SU-DHL-6 (cell line): ENCODE measurements around the gene TTLL11.

ENCODE experiments used
- H2AFZ ChIP-seq: fragments of 200-600 bp; sonication (generic); 2 replicates; pipeline ENCODE4 v1.6.1; 2014; ENCODE audit warnings: low read depth, mild to moderate bottlenecking, moderate library complexity, mixed read lengths, antibody characterized with exemption, low read length; ENCODE audit not compliant: severe bottlenecking
- H3F3A ChIP-seq: fragments of 200-600 bp; shearing (Covaris generic); 2 replicates; pipeline ENCODE4 v1.6.0; 2016; ENCODE audit warnings: antibody characterized with exemption, mild to moderate bottlenecking; ENCODE audit not compliant: insufficient read depth
- H3K27ac ChIP-seq: fragments of 200-600 bp; sonication (generic); 2 replicates; pipeline ENCODE4 v1.5.1; 2016; ENCODE audit warnings: low read depth, mild to moderate bottlenecking, low read length, moderate library complexity, mixed read lengths
- H3K27me3 ChIP-seq: fragments of 200-600 bp; sonication (generic), shearing (Covaris generic); 2 replicates; pipeline ENCODE4 v1.6.0; 2014; ENCODE audit warnings: mild to moderate bottlenecking, low read length
- H3K36me3 ChIP-seq: fragments of 200-600 bp; sonication (generic); 2 replicates; pipeline ENCODE4 v1.6.1; 2014; ENCODE audit warnings: mild to moderate bottlenecking, low read length, mixed read lengths
- H3K4me2 ChIP-seq: fragments of 300-600, 200-600 bp; shearing (Covaris generic), sonication (generic); 2 replicates; pipeline ENCODE4 v1.6.0; 2014; ENCODE audit warnings: low read length, low read depth, mild to moderate bottlenecking; ENCODE audit not compliant: poor library complexity, severe bottlenecking
- H3K4me3 ChIP-seq: fragments of 200-600 bp; sonication (generic); 2 replicates; pipeline ENCODE4 v1.5.1; 2014; ENCODE audit warnings: antibody characterized with exemption, low read length, mild to moderate bottlenecking, mixed read lengths; ENCODE audit not compliant: insufficient read depth, poor library complexity, severe bottlenecking
- H3K79me2 ChIP-seq: fragments of 200-600 bp; sonication (generic); 2 replicates; pipeline ENCODE4 v1.6.1; 2014; ENCODE audit warnings: mild to moderate bottlenecking, low read length, moderate library complexity; ENCODE audit not compliant: insufficient read depth
- H3K9ac ChIP-seq: fragments of 200-600 bp; sonication (generic); 2 replicates; pipeline ENCODE4 v1.7.0; 2014; ENCODE audit warnings: mild to moderate bottlenecking, low read length
- H3K9me2 ChIP-seq: fragments of 200-600 bp; sonication (generic); replicated peaks from 2 replicates; pipeline ENCODE4 v1.6.1; 2014; ENCODE audit warnings: low read length; ENCODE audit not compliant: insufficient read depth
- H3K9me3 ChIP-seq: fragments of 200-600 bp; sonication (generic); 2 replicates; pipeline ENCODE4 v1.6.1; 2014; ENCODE audit warnings: low read length, mixed read lengths; ENCODE audit not compliant: insufficient read depth
- H4K20me1 ChIP-seq: fragments of 200-600 bp; sonication (generic); 2 replicates; pipeline ENCODE4 v1.6.1; 2014; ENCODE audit warnings: low read depth, mild to moderate bottlenecking, antibody characterized with exemption, low read length, moderate library complexity, mixed read lengths
- CTCF ChIP-seq: fragments of 200-600 bp; sonication (generic); IDR thresholded peaks from one replicate; pipeline ENCODE4 v1.5.1; 2017; ENCODE audit warnings: antibody characterized with exemption, mild to moderate bottlenecking, low read length, moderate library complexity; ENCODE audit not compliant: insufficient read depth, poor library complexity, severe bottlenecking
- EZH2phosphoT487 ChIP-seq: fragments of 200-600 bp; sonication (generic), shearing (Covaris generic); conservative IDR thresholded peaks from 2 replicates; pipeline ENCODE4 v1.6.1; 2018; ENCODE audit warnings: mild to moderate bottlenecking, antibody characterized with exemption, low read length, moderate library complexity, mixed read lengths

TTLL11 gene

DNA sequence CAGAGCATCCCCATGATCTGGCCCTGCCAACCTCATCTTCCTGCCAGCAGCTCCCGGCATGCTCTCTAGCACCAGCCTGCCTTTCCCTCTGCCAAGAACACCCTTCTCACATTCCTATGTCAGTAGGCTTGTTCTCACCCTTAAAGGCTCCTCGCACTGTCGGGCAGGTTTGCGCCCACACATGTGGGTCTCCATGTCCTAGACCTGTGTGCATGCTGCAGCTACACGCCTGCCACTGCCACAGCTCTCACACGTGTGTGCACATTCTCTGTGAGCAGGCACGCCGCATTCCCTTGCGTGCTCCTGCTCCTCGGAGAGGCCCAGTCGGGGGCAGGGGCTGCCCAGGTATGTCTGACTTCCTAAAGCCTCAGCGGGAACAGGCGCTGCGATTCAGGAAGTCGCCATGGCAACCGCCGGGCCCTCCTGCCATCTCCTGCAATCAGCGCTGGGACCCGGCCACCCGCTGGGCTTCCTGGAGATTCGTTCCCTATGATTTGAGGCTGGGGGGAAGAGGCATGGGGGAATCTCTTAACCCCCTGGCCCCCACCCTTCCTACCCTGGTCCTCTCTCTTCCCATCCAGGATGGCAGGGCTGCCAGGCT, 38.4 kb upstream of the TTLL11 start:
- H4K20me1 ChIP-seq = no peaks in the 10 kb centered on the region
- no peaks in the 10 kb centered on the region for H3K79me2 ChIP-seq
- H3F3A ChIP-seq = no peaks in the 10 kb centered on the region
- H3K27me3 ChIP-seq = no peaks in the 10 kb centered on the region
- H3K9ac ChIP-seq = no peak overlapping the region
- no peak for TF ChIP-seq CTCF
- TF ChIP-seq EZH2phosphoT487 = no peak
- H3K9me3 ChIP-seq = no peaks in the 10 kb centered on the region
- no peak overlapping the region for H3K27ac ChIP-seq
- H3K4me2 ChIP-seq = no peak overlapping the region
- H2AFZ ChIP-seq = no peak overlapping the region
- H3K36me3 ChIP-seq = no peaks in the 10 kb centered on the region
- H3K9me2 ChIP-seq = no peaks in the 10 kb centered on the region
- H3K4me3 ChIP-seq = no peak overlapping the region

DNA sequence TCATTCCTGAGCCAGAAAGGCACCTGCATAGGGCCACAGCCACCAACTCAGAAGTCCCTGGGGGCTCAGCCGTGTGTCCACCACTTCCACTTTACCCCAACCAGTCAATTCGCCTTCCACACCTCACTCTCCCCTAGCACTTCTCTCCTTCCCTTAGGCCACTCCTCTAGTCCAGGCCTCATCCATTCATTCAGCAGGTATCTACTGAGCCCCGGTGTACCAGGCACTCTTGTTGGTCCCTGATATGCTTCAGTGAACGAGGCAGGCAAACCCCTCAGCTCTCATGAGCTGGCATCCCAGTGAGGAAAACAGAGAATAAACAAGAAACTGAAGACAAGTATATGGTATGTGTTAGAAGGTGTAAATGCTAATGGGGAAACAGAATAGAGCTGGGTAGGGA, 37.7 kb upstream of the TTLL11 start:
- H3K27ac ChIP-seq = no peak overlapping the region
- H3K27me3 ChIP-seq = no peaks in the 10 kb centered on the region
- H3F3A ChIP-seq = no peaks in the 10 kb centered on the region
- no peaks in the 10 kb centered on the region for H3K9me2 ChIP-seq
- no peaks in the 10 kb centered on the region for H3K79me2 ChIP-seq
- no peaks in the 10 kb centered on the region for H4K20me1 ChIP-seq
- H3K4me2 ChIP-seq = no peak overlapping the region
- no peak overlapping the region for H2AFZ ChIP-seq
- H3K9me3 ChIP-seq = no peaks in the 10 kb centered on the region
- TF ChIP-seq EZH2phosphoT487 = no peak
- TF ChIP-seq CTCF = no peak
- no peak overlapping the region for H3K4me3 ChIP-seq
- no peaks in the 10 kb centered on the region for H3K36me3 ChIP-seq
- H3K9ac ChIP-seq = no peak overlapping the region

DNA sequence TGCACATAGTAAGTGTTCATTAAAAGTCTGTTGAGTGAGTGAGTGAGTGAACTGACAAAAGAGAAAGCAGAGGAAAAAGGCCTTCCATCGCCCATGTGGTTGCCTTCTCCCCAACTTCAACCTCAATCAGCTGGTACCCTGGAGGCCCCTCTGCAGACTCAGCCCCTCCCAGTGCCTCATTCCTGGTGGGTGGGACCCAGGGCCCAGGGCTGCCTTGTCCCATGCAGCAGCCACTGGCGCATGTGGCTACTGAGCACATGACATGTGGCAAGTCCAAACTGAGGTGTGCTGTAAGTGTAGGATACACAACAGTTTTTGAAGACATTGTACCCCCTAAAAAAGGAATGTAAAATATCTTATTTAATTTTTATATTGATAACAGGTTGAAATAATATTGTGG, 36.9 kb upstream of the TTLL11 start:
- H3K4me3 ChIP-seq = no peak overlapping the region
- no peaks in the 10 kb centered on the region for H3F3A ChIP-seq
- H3K9me3 ChIP-seq = no peaks in the 10 kb centered on the region
- TF ChIP-seq CTCF (no peak), EZH2phosphoT487 (no peak)
- H3K36me3 ChIP-seq = no peaks in the 10 kb centered on the region
- no peak overlapping the region for H3K9ac ChIP-seq
- H3K27ac ChIP-seq = no peak overlapping the region
- no peaks in the 10 kb centered on the region for H3K9me2 ChIP-seq
- H3K27me3 ChIP-seq = no peaks in the 10 kb centered on the region
- no peaks in the 10 kb centered on the region for H4K20me1 ChIP-seq
- H3K4me2 ChIP-seq = no peak overlapping the region
- no peaks in the 10 kb centered on the region for H3K79me2 ChIP-seq
- H2AFZ ChIP-seq = no peak overlapping the region

- Histone ChIP-seq H2AFZ (no peak overlapping the region), H3K4me3 (no peak overlapping the region), H3K9ac (no peak overlapping the region), H3K27me3 (no peaks in the 10 kb centered on the region), H3K4me2 (no peak overlapping the region), H3K27ac (no peak overlapping the region), H3K9me2 (no peaks in the 10 kb centered on the region), H3F3A (no peaks in the 10 kb centered on the region), H4K20me1 (no peaks in the 10 kb centered on the region), H3K9me3 (no peaks in the 10 kb centered on the region), H3K36me3 (no peaks in the 10 kb centered on the region), H3K79me2 (no peaks in the 10 kb centered on the region)
- no peak for TF ChIP-seq EZH2phosphoT487
- TF ChIP-seq CTCF = no peak
Observed at GRCh38 chr9:122128969-122129343, 35.8 kb upstream of the TTLL11 start.
